HCT116 (cell line): Measurements from ENCODE around the gene REEP3. TPM values are rescaled to one million over a fixed set of nuclear protein-coding genes. Genes with fewer than 3 reads are reported as not detected.

ENCODE experiments used
- ATAC-seq: fragments of 200-7000 bp; cut with Tn5 transposase; 2 replicates; pipeline ENCODE4 v1.9.1; 2020; ENCODE audit warnings: mild to moderate bottlenecking, moderate library complexity
- BruUV-seq: library from RNA; stranded (reverse); fragments of 400-500 nt; replicated peaks from 2 replicates; lab custom pipeline; 2021; lab: Mats Ljungman, UMichigan
- CTCF ChIA-PET: fragments of 300-600 bp; sonication (Branson Sonifier 250); formaldehyde crosslinking; loops from one replicate; lab custom pipeline; 2021; ENCODE audit warnings: antibody characterized with exemption; lab: Charles Lee
- POLR2A ChIA-PET: fragments of 300-600, 350-600 bp; sonication (Branson Sonifier 250); formaldehyde crosslinking; loops from one replicate; lab custom pipeline; 2021; ENCODE audit warnings: antibody characterized with exemption; lab: Charles Lee
- RAD21 ChIA-PET, 2 experiments: fragments of 300-600 bp; sonication (Branson Sonifier 250); formaldehyde crosslinking; loops; one replicate each; lab custom pipeline; 2023; ENCODE audit warnings: low total read pairs in 2 of 2; ENCODE audit not compliant: uncharacterized antibody in 2 of 2, unreplicated experiment in 2 of 2, low non-redundant PET in 1 of 2; lab: Charles Lee
- DNase-seq: peaks from one replicate; pipeline ENCODE4 v3.0.0-alpha.2; 2010; ENCODE audit warnings: low read depth, low spot score
- H2AFZ ChIP-seq: fragments of 200-600 bp; shearing (Covaris generic), sonication (generic); 2 replicates; pipeline ENCODE4 v1.6.1; 2017; ENCODE audit warnings: low read depth, mixed run types, mixed read lengths, antibody characterized with exemption, low read length; ENCODE audit not compliant: poor library complexity, severe bottlenecking
- H3K27ac ChIP-seq: 2 replicates; pipeline ENCODE4 v1.5.1; 2012; ENCODE audit warnings: low read depth, low read length
- H3K27me3 ChIP-seq: fragments of 200-600 bp; sonication (generic); 2 replicates; pipeline ENCODE4 v1.6.1; 2016; ENCODE audit warnings: mixed run types, low read length, mixed read lengths; ENCODE audit not compliant: insufficient read depth
- H3K36me3 ChIP-seq, 2 experiments: fragments of 200-500 bp in 1 of 2; fragments of 200-600 bp in 1 of 2; sonication (Bioruptor generic) in 1 of 2; sonication (generic) in 1 of 2; 2 replicates each; pipeline versions ENCODE4 v1.5.1 to v1.6.1; 2014 to 2016; ENCODE audit warnings: low read length in 2 of 2, inconsistent platforms in 1 of 2, mixed read lengths in 1 of 2, mixed run types in 1 of 2; ENCODE audit not compliant: insufficient read depth in 2 of 2, control insufficient read depth in 1 of 2
- H3K4me1 ChIP-seq, 2 experiments: fragments of 200-600 bp in 1 of 2; sonication (generic) in 1 of 2; 2 replicates each; pipeline versions ENCODE4 v1.5.1 to v1.6.1; 2012 to 2017; ENCODE audit warnings: low read length in 2 of 2, inconsistent platforms in 1 of 2, mild to moderate bottlenecking in 1 of 2, mixed read lengths in 1 of 2, mixed run types in 1 of 2, moderate library complexity in 1 of 2; ENCODE audit not compliant: insufficient read depth in 2 of 2, control insufficient read depth in 1 of 2
- H3K4me2 ChIP-seq: fragments of 200-600 bp; sonication (generic); 2 replicates; pipeline ENCODE4 v1.6.1; 2017; ENCODE audit warnings: mixed run types, low read length, mixed read lengths
- H3K4me3 ChIP-seq, 2 experiments: fragments of 200-600 bp in 1 of 2; sonication (generic) in 1 of 2; replicated peaks in 1 of 2; 2 replicates each; pipeline ENCODE4 v1.5.1; 2011 to 2016; ENCODE audit warnings: low read length in 2 of 2, control low read depth in 1 of 2, low read depth in 1 of 2, mild to moderate bottlenecking in 1 of 2, mixed read lengths in 1 of 2, mixed run types in 1 of 2
- H3K79me2 ChIP-seq: fragments of 200-600 bp; sonication (generic); 2 replicates; pipeline ENCODE4 v1.6.1; 2017; ENCODE audit warnings: mild to moderate bottlenecking, mixed run types, low read length, moderate library complexity, mixed read lengths; ENCODE audit not compliant: insufficient read depth
- H3K9ac ChIP-seq: fragments of 200-600 bp; sonication (generic); 2 replicates; pipeline ENCODE4 v1.6.1; 2016; ENCODE audit warnings: low read length, mixed read lengths
- H3K9me2 ChIP-seq: fragments of 200-600 bp; sonication (generic), shearing (Covaris generic); 2 replicates; pipeline ENCODE4 v1.6.1; 2017; ENCODE audit warnings: mixed run types, mild to moderate bottlenecking, moderate library complexity; ENCODE audit not compliant: insufficient read depth
- H3K9me3 ChIP-seq, 2 experiments: fragments of 200-500 bp in 1 of 2; fragments of 200-600 bp in 1 of 2; sonication (Bioruptor generic) in 1 of 2; sonication (generic) in 1 of 2; 2 replicates each; pipeline ENCODE4 v1.6.1; 2014 to 2017; ENCODE audit warnings: low read length in 2 of 2, mixed read lengths in 2 of 2, inconsistent platforms in 1 of 2, low read depth in 1 of 2, mild to moderate bottlenecking in 1 of 2, mixed run types in 1 of 2, moderate library complexity in 1 of 2; ENCODE audit not compliant: control insufficient read depth in 1 of 2, insufficient read depth in 1 of 2
- H4K20me1 ChIP-seq: fragments of 200-600 bp; sonication (generic), shearing (Covaris generic); 2 replicates; pipeline ENCODE4 v1.6.1; 2017; ENCODE audit warnings: mixed run types, mild to moderate bottlenecking, moderate library complexity; ENCODE audit not compliant: insufficient read depth
- CBX3 ChIP-seq: IDR thresholded peaks from 2 replicates; pipeline ENCODE4 v1.6.1; 2012; ENCODE audit warnings: low read depth
- CEBPB ChIP-seq: IDR thresholded peaks from 2 replicates; pipeline ENCODE4 v1.6.1; 2012; ENCODE audit warnings: low read depth
- EGR1 ChIP-seq: IDR thresholded peaks from 2 replicates; pipeline ENCODE4 v1.6.1; 2012; ENCODE audit warnings: low read depth
- ELF1 ChIP-seq: IDR thresholded peaks from 2 replicates; pipeline ENCODE4 v1.6.1; 2012; ENCODE audit warnings: low read depth, borderline replicate concordance
- EZH2 ChIP-seq: fragments of 200-600 bp; sonication (generic); IDR thresholded peaks from 2 replicates; pipeline ENCODE4 v1.6.1; 2017; ENCODE audit warnings: antibody characterized with exemption, mixed run types
- EZH2phosphoT487 ChIP-seq: fragments of 200-600 bp; IDR thresholded peaks from 2 replicates; pipeline ENCODE4 v1.6.1; 2018; ENCODE audit warnings: antibody characterized with exemption, borderline replicate concordance
- JUND ChIP-seq: IDR thresholded peaks from 2 replicates; pipeline ENCODE4 v1.6.1; 2012
- POLR2A ChIP-seq: IDR thresholded peaks from 2 replicates; pipeline ENCODE4 v1.7.0; 2011; ENCODE audit warnings: borderline replicate concordance; ENCODE audit not compliant: insufficient read depth, insufficient read length; ENCODE audit errors: extremely low read depth
- RAD21 ChIP-seq: IDR thresholded peaks from 2 replicates; pipeline ENCODE4 v1.6.1; 2012; ENCODE audit warnings: low read depth, mild to moderate bottlenecking
- SIN3A ChIP-seq: IDR thresholded peaks from 2 replicates; pipeline ENCODE4 v1.6.1; 2012; ENCODE audit warnings: low read depth
- SP1 ChIP-seq: IDR thresholded peaks from 2 replicates; pipeline ENCODE4 v1.6.1; 2012; ENCODE audit warnings: low read depth
- SRF ChIP-seq: IDR thresholded peaks from 2 replicates; pipeline ENCODE4 v1.6.1; 2012; ENCODE audit warnings: low read depth
- TCF7L2 ChIP-seq: IDR thresholded peaks from 2 replicates; pipeline ENCODE4 v1.7.0; 2011; ENCODE audit warnings: borderline replicate concordance, inconsistent platforms; ENCODE audit not compliant: insufficient read depth, insufficient read length; ENCODE audit errors: extremely low read depth
- YY1 ChIP-seq: IDR thresholded peaks from 2 replicates; pipeline ENCODE4 v1.6.1; 2011; ENCODE audit warnings: low read length, low read depth, moderate library complexity, mild to moderate bottlenecking; ENCODE audit not compliant: insufficient replicate concordance; ENCODE audit errors: extremely low read depth
- ZFX ChIP-seq: fragments of 450-650 bp; IDR thresholded peaks from 2 replicates; pipeline ENCODE4 v1.6.1; 2017
- ZNF274 ChIP-seq: fragments of 200-500 bp; sonication (Bioruptor generic); IDR thresholded peaks from 2 replicates; pipeline ENCODE4 v1.6.1; 2014; ENCODE audit warnings: mild to moderate bottlenecking, low read depth, low read length, inconsistent platforms
- intact Hi-C: fragments of 100-400 bp; cut with micrococcal nuclease; formaldehyde crosslinking; loops from 2 replicates; pipeline ENCODE4 v1.10.0; 2022
- total RNA-seq: library from RNA; stranded (reverse); gene quantifications from one replicate; pipeline ENCODE4 v1.2.1, GENCODE V29; 2021; ENCODE audit not compliant: unreplicated experiment
- TF ChIP-seq, protein P1 (sequence below): IDR thresholded peaks from 2 replicates; pipeline ENCODE4 v1.6.1; 2012
- TF ChIP-seq, protein P2 (sequence below): IDR thresholded peaks from 2 replicates; pipeline ENCODE4 v1.6.1; 2011; ENCODE audit warnings: mild to moderate bottlenecking, low read length, moderate library complexity; ENCODE audit not compliant: insufficient replicate concordance; ENCODE audit errors: extremely low read depth

The REEP3 gene
- total RNA-seq, 1 experiment from 2014 or later, result 41.3 TPM

DNA sequence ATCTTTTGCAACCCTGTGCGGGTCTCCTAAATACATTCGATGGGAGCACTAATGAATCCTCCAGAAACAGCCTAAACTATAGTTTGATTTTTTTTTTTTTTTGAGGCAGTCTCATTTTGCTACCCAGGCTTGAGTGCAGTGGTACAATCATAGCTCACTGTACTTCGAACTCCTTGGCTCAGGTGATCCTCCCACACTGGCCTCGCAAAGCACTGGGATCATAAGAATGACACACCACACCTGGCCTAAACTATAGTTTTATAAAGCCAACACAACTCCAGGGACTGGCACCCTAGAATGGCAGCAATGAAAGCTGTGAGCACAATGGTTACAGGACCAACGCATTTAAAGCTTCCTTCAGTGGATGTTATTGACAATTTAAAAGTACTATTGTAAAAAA lies 41.0 kb upstream of the REEP3 start:
- Histone ChIP-seq H3K27ac (no peak overlapping the region), H3K4me1 (no peaks in the 10 kb centered on the region), H3K9ac (no peak overlapping the region), H3K79me2 (peaks cover 57% of the 10 kb centered on the region), H4K20me1 (peaks cover 4% of the 10 kb centered on the region; the same call in 1 of the 2 replicates), H3K36me3 (no peaks in the 10 kb centered on the region), H3K4me3 (no peak overlapping the region)
- no peak for ATAC-seq
- TF ChIP-seq POLR2A (no peak), SP1 (no peak), YY1 (no peak), ZNF274 (no peak), ZFX (no peak), EGR1 (no peak), EZH2phosphoT487 (no peak)
- TF ChIP-seq, protein P1, sequence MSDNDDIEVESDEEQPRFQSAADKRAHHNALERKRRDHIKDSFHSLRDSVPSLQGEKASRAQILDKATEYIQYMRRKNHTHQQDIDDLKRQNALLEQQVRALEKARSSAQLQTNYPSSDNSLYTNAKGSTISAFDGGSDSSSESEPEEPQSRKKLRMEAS, result no peak
- TF ChIP-seq, all 23 proteins: peak for 0
- ChIA-PET POLR2A (interaction anchor here (1.1 to 1.2 kb wide), 2 partner anchors 8 to 14 kb away, joined by 3 to 5 read pairs; partner anchors contain the start of gene JMJD1C), RAD21 (no interaction called here), CTCF (no interaction called here)
- Histone ChIP-seq H3K9me2 (no peaks in the 10 kb centered on the region), H2AFZ (no peak overlapping the region), H3K4me2 (no peak overlapping the region), H3K27me3 (no peaks in the 10 kb centered on the region), H3K9me3 (no peaks in the 10 kb centered on the region)
- intact Hi-C loops, result no loop called here
- BruUV-seq, result no TSS peak
- no peak for DNase-seq

DNA sequence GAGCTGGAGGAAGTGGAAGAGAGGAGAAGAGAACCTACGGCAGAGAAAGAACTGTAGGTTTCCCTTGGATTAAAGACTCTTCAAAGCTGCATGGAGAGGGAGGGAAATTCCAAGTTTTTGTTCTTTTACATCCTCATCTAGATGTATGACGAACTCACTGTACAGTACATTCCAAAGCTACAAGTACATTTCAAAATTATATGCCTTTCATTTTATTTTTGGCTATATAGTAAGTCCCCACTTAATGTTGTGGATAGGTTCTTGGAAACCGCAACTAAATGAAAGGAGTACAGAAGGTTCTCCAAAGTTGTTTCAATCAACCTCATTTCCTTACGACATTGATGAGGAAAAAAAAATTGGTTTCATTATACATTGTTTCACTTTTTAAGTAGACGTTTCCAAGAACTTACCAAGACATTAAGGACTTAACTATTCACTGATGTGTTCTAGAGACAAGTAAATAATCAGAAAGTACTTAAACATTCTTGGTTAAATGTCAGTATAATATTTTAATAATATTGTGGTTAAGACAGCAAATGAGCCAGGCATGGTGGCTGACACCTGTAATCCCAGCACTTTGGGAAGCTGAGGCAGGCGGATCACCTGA lies 39.3 kb upstream of the REEP3 start:
- BruUV-seq, result no TSS peak
- Histone ChIP-seq H3K79me2 (peaks cover 62% of the 10 kb centered on the region), H3K27me3 (no peaks in the 10 kb centered on the region), H4K20me1 (0 out of 2 replicates have a peak, but pooled peaks cover 4% of the 10 kb centered on the region), H3K9ac (no peak overlapping the region), H3K4me3 (no peak overlapping the region), H3K4me2 (no peak overlapping the region), H3K36me3 (no peaks in the 10 kb centered on the region), H2AFZ (no peak overlapping the region), H3K27ac (no peak overlapping the region), H3K9me3 (no peaks in the 10 kb centered on the region), H3K4me1 (no peaks in the 10 kb centered on the region), H3K9me2 (no peaks in the 10 kb centered on the region)
- ChIA-PET POLR2A (no interaction called here), RAD21 (no interaction called here), CTCF (no interaction called here)
- TF ChIP-seq ELF1 (no peak), CBX3 (no peak), EZH2 (no peak), ZNF274 (no peak), JUND (no peak), EZH2phosphoT487 (no peak), TCF7L2 (no peak), RAD21 (no peak), SIN3A (no peak), ZFX (no peak), YY1 (no peak), CEBPB (no peak), SRF (no peak), EGR1 (no peak)
- TF ChIP-seq, protein P2, sequence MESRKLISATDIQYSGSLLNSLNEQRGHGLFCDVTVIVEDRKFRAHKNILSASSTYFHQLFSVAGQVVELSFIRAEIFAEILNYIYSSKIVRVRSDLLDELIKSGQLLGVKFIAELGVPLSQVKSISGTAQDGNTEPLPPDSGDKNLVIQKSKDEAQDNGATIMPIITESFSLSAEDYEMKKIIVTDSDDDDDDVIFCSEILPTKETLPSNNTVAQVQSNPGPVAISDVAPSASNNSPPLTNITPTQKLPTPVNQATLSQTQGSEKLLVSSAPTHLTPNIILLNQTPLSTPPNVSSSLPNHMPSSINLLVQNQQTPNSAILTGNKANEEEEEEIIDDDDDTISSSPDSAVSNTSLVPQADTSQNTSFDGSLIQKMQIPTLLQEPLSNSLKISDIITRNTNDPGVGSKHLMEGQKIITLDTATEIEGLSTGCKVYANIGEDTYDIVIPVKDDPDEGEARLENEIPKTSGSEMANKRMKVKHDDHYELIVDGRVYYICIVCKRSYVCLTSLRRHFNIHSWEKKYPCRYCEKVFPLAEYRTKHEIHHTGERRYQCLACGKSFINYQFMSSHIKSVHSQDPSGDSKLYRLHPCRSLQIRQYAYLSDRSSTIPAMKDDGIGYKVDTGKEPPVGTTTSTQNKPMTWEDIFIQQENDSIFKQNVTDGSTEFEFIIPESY, result no peak
- ATAC-seq, result no peak
- intact Hi-C loops, result no loop called here
- DNase-seq, result no peak
